ENCODE measurements around the gene KCTD13. TPM values are rescaled to one million over a fixed set of nuclear protein-coding genes. Genes with fewer than 3 reads are reported as not detected.
"Not testable (repeated sequence)": the region's sequence is repeated elsewhere in the genome, so short reads cannot be mapped to it uniquely, and the experiment has no call there.

Gene KCTD13
- total RNA-seq, 1 donor from 2014 or later, result 42.2 TPM

- intact Hi-C loops (cut with micrococcal nuclease), result not testable (repeated sequence)
Observed at GRCh38 chr16:29909851-29910250, 16.2 kb downstream of the KCTD13 start.

GRCh38 chr16:29909391-29909790 is 16.6 kb downstream of the KCTD13 start:
- intact Hi-C loops (cut with micrococcal nuclease), result no loop called here

- intact Hi-C loops (cut with micrococcal nuclease), result no loop called here
Observed at GRCh38 chr16:29908719-29909220, 17.3 kb downstream of the KCTD13 start.

GRCh38 chr16:29907973-29908372 is 18.1 kb downstream of the KCTD13 start:
- intact Hi-C loops (cut with micrococcal nuclease), result no loop called here

- intact Hi-C loops (cut with micrococcal nuclease), result no loop called here
Observed at GRCh38 chr16:29906520-29907244, 19.3 kb downstream of the KCTD13 start.

GRCh38 chr16:29905668-29906067 is 20.4 kb downstream of the KCTD13 start:
- intact Hi-C loops (cut with micrococcal nuclease), result no loop called here

- intact Hi-C loops (cut with micrococcal nuclease), result loop anchor here (5.0 kb wide), 1 partner anchor 117 kb away; the partner anchor contains the start of gene C16orf92
Observed at GRCh38 chr16:29904947-29905346, 21.1 kb downstream of the KCTD13 start.

GRCh38 chr16:29903590-29903989 is 22.4 kb downstream of the KCTD13 start:
- intact Hi-C loops (cut with micrococcal nuclease), result loop anchor here (5.0 kb wide), 1 partner anchor 119 kb away; the partner anchor contains the start of gene C16orf92

GRCh38 chr16:29901607-29901945 is 24.4 kb downstream of the KCTD13 start:
- intact Hi-C loops (cut with micrococcal nuclease), result loop anchor here (5.0 kb wide), 1 partner anchor 121 kb away; the partner anchor contains the start of gene C16orf92

- intact Hi-C loops (cut with micrococcal nuclease), result loop anchor here (1.0 to 5.0 kb wide), 5 partner anchors 24 to 121 kb away; partner anchors contain the start of genes C16orf92, CDIPT, INO80E and KCTD13
Observed at GRCh38 chr16:29900888-29901606, 25.0 kb downstream of the KCTD13 start.

GRCh38 chr16:29900102-29900887 is 25.7 kb downstream of the KCTD13 start, which contains the start of gene ASPHD1:
ASPHD1 (plus strand) TSS chr16:29900488; CDS start chr16:29900972, 484 bp downstream.
- intact Hi-C loops (cut with micrococcal nuclease), result loop anchor here (1.0 to 5.0 kb wide), 5 partner anchors 23 to 122 kb away; partner anchors contain the start of genes C16orf92, CDIPT, INO80E and KCTD13

- intact Hi-C loops (cut with micrococcal nuclease), result loop anchor here (1.0 to 5.0 kb wide), 5 partner anchors 22 to 123 kb away; partner anchors contain the start of genes C16orf92, CDIPT, INO80E and KCTD13
Observed at GRCh38 chr16:29899516-29900101, 26.4 kb downstream of the KCTD13 start, which contains the start of gene SEZ6L2. SEZ6L2 (minus strand) TSS chr16:29899550; CDS start chr16:29899019, 531 bp downstream.

GRCh38 chr16:29898804-29899515 is 27.1 kb downstream of the KCTD13 start:
- intact Hi-C loops (cut with micrococcal nuclease), result no loop called here

- intact Hi-C loops (cut with micrococcal nuclease), result no loop called here
Observed at GRCh38 chr16:29898135-29898803, 27.8 kb downstream of the KCTD13 start.

GRCh38 chr16:29897333-29897732 is 28.7 kb downstream of the KCTD13 start:
- intact Hi-C loops (cut with micrococcal nuclease), result no loop called here

GRCh38 chr16:29896841-29897240 is 29.2 kb downstream of the KCTD13 start:
- intact Hi-C loops (cut with micrococcal nuclease), result no loop called here

- intact Hi-C loops (cut with micrococcal nuclease), result no loop called here
Observed at GRCh38 chr16:29894352-29894751, 31.7 kb downstream of the KCTD13 start.

- intact Hi-C loops (cut with micrococcal nuclease), result no loop called here
Observed at GRCh38 chr16:29893553-29893952, 32.5 kb downstream of the KCTD13 start.

GRCh38 chr16:29892458-29892813 is 33.6 kb downstream of the KCTD13 start:
- intact Hi-C loops (cut with micrococcal nuclease), result no loop called here

Measured in T-helper 1 cell treated with Interleukin-12 subunit alpha and Interleukin-12 subunit beta and Interleukin-4 antibody, amounts not matched to agents 30 ng/mL and 1 ng/mL, for 36 hours (primary cell).